ENCODE measurements around the gene SPATA6L. TPM values are rescaled to one million over a fixed set of nuclear protein-coding genes. Genes with fewer than 3 reads are reported as not detected.

The SPATA6L gene
- total RNA-seq, 1 experiment from 2014 or later: 2.4 TPM

- H3K4me1 Mint-ChIP-seq (ENCODE audit: low read depth, unreplicated experiment): no peaks in the 10 kb centered on the region
- BruUV-seq (replicated peaks): no TSS peak
Measured at GRCh38 chr9:4630836-4631235, 35.4 kb downstream of the SPATA6L start.

DNA sequence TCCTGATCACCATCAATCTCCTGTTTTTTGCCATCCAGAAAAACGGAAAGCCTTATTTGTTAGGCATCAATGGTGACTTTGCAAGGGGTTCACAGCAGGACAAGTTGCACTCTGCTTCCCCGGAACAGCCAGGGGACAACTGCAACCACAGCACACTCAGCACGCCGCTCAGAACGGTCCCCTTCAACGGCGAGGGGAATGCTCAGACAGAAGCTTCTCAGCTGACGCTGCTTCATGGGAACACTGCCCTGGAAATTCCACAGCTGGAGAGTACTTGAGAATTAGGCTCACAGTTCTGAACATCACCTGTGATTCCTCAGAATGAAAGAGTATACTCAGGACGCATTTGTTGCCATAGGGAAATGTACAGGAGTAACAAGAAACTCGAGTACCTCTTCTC lies 44.3 kb downstream of the SPATA6L start:
- no peak overlapping the region for H3K27ac Mint-ChIP-seq (ENCODE audit: unreplicated experiment)
- Histone ChIP-seq H3K9me3 (no peaks in the 10 kb centered on the region), H3K4me1 (no peaks in the 10 kb centered on the region; the same call in 1 of the 2 replicates), H3K4me3 (ENCODE audit: low read depth, low read length) (no peak overlapping the region), H3K27me3 (replicated peaks; ENCODE audit: control insufficient read depth, insufficient read depth, low read length) (no peaks in the 10 kb centered on the region), H3K36me3 (ENCODE audit: control insufficient read depth, insufficient read depth, low read length) (no peaks in the 10 kb centered on the region)
- ChIA-PET POLR2A (no interaction called here), CTCF (interaction anchor here (0.7 kb wide), 1 partner anchor 178 kb away, joined by 3 read pairs; no protein-coding TSS in a partner anchor)
- H3K9me3 Mint-ChIP-seq (ENCODE audit: unreplicated experiment): no peaks in the 10 kb centered on the region
- H3K36me3 Mint-ChIP-seq (ENCODE audit: insufficient read depth, unreplicated experiment): no peaks in the 10 kb centered on the region
- H3K4me1 Mint-ChIP-seq (ENCODE audit: low read depth, unreplicated experiment): peaks cover 6% of the 10 kb centered on the region
- intact Hi-C loops (cut with micrococcal nuclease; ENCODE audit: unreplicated experiment): no loop called here
- DNase-seq: no peak
- no peak for TF ChIP-seq CTCF (IDR thresholded peaks at IDR 0.05; ENCODE audit: insufficient read depth in 1 of 2, low read depth in 1 of 2, low read length in 1 of 2, severe bottlenecking in 1 of 2, unreplicated experiment in 1 of 2)
- BruUV-seq (replicated peaks): no TSS peak
- no peak overlapping the region for H3K4me3 Mint-ChIP-seq (ENCODE audit: unreplicated experiment)
- H3K27me3 Mint-ChIP-seq (ENCODE audit: insufficient read depth, unreplicated experiment): no peaks in the 10 kb centered on the region

More at GRCh38 chr9:4630836-4631235, 35.4 kb downstream of the SPATA6L start:
- intact Hi-C loops (cut with micrococcal nuclease; ENCODE audit: unreplicated experiment): no loop called here
- Mint-ChIP-seq H3K9me3 (ENCODE audit: unreplicated experiment) (no peaks in the 10 kb centered on the region), H3K4me3 (ENCODE audit: unreplicated experiment) (no peak overlapping the region), H3K36me3 (ENCODE audit: insufficient read depth, unreplicated experiment) (no peaks in the 10 kb centered on the region), H3K27me3 (ENCODE audit: insufficient read depth, unreplicated experiment) (no peaks in the 10 kb centered on the region), H3K27ac (ENCODE audit: unreplicated experiment) (no peak overlapping the region)
- TF ChIP-seq CTCF (IDR thresholded peaks at IDR 0.05; ENCODE audit: insufficient read depth in 1 of 2, low read depth in 1 of 2, low read length in 1 of 2, severe bottlenecking in 1 of 2, unreplicated experiment in 1 of 2): no peak
- CTCF ChIA-PET: no interaction called here
- no peak overlapping the region for H3K4me3 ChIP-seq (ENCODE audit: low read depth, low read length)
- H3K36me3 ChIP-seq (ENCODE audit: control insufficient read depth, insufficient read depth, low read length): no peaks in the 10 kb centered on the region
- DNase-seq: no peak
- H3K9me3 ChIP-seq: no peaks in the 10 kb centered on the region
- POLR2A ChIA-PET: no interaction called here
- H3K27me3 ChIP-seq (replicated peaks; ENCODE audit: control insufficient read depth, insufficient read depth, low read length): no peaks in the 10 kb centered on the region
- no peaks in the 10 kb centered on the region for H3K4me1 ChIP-seq

- no peaks in the 10 kb centered on the region for H3K27me3 Mint-ChIP-seq (ENCODE audit: insufficient read depth, unreplicated experiment)
Measured at GRCh38 chr9:4620881-4621555, 45.3 kb downstream of the SPATA6L start.

More at GRCh38 chr9:4620881-4621555, 45.3 kb downstream of the SPATA6L start:
- Mint-ChIP-seq H3K4me3 (ENCODE audit: unreplicated experiment) (no peak overlapping the region), H3K27ac (ENCODE audit: unreplicated experiment) (no peak overlapping the region), H3K4me1 (ENCODE audit: low read depth, unreplicated experiment) (peaks cover 6% of the 10 kb centered on the region), H3K36me3 (ENCODE audit: insufficient read depth, unreplicated experiment) (no peaks in the 10 kb centered on the region), H3K9me3 (ENCODE audit: unreplicated experiment) (no peaks in the 10 kb centered on the region)
- no peaks in the 10 kb centered on the region for H3K9me3 ChIP-seq
- ChIA-PET POLR2A (no interaction called here), CTCF (interaction anchor here (0.7 kb wide), 1 partner anchor 177 kb away, joined by 3 read pairs; no protein-coding TSS in a partner anchor)
- H3K27me3 ChIP-seq (replicated peaks; ENCODE audit: control insufficient read depth, insufficient read depth, low read length): no peaks in the 10 kb centered on the region
- no TSS peak for BruUV-seq (replicated peaks)
- no peak for DNase-seq
- intact Hi-C loops (cut with micrococcal nuclease; ENCODE audit: unreplicated experiment): no loop called here
- H3K4me1 ChIP-seq: no peaks in the 10 kb centered on the region; the same call in 1 of the 2 replicates
- H3K4me3 ChIP-seq (ENCODE audit: low read depth, low read length): no peak overlapping the region
- no peaks in the 10 kb centered on the region for H3K36me3 ChIP-seq (ENCODE audit: control insufficient read depth, insufficient read depth, low read length)
- TF ChIP-seq CTCF (IDR thresholded peaks at IDR 0.05; ENCODE audit: insufficient read depth in 1 of 2, low read depth in 1 of 2, low read length in 1 of 2, severe bottlenecking in 1 of 2, unreplicated experiment in 1 of 2): no peak

Measured in Caco-2 (cell line).